H54 (cell line): Measurements from ENCODE around the gene CRADD.
"Not testable (repeated sequence)": the region's sequence is repeated elsewhere in the genome, so short reads cannot be mapped to it uniquely, and the experiment has no call there.

Source experiments
- DNase-seq: peaks from one replicate; pipeline ENCODE4 v3.0.0; 2011; ENCODE audit warnings: low spot score, mixed read lengths; ENCODE audit not compliant: insufficient read length
- FAIRE-seq: peaks from 3 replicates; lab custom pipeline; 2011; peaks lifted over from hg19 to GRCh38; lab: Jason Lieb, UNC
- POLR2A ChIP-seq: IDR thresholded peaks from 2 replicates; pipeline ENCODE4 v1.6.1; 2011; ENCODE audit warnings: low read depth, mild to moderate bottlenecking, low read length

Gene CRADD

DNA sequence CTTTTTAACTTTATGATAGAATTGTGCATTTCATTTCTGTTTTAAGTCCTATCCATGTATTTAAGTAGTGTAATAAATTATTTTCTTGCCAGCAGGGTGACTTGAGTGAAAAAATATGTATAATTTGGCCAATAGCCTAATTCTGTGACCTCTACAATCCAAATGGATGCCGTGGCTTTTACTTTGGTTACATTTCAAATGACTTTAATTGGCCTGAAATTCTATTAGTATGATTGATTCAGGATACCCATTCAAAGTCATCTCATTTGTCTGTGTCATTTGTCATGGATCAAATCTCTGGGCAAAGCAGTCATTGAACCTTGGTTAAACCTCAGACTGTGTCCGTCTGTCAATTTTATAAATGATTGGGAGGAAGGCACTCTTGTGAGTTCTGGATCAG lies 29.6 kb downstream of the CRADD start:
- DNase-seq: no peak
- no peak for FAIRE-seq
- no peak for TF ChIP-seq POLR2A

DNA sequence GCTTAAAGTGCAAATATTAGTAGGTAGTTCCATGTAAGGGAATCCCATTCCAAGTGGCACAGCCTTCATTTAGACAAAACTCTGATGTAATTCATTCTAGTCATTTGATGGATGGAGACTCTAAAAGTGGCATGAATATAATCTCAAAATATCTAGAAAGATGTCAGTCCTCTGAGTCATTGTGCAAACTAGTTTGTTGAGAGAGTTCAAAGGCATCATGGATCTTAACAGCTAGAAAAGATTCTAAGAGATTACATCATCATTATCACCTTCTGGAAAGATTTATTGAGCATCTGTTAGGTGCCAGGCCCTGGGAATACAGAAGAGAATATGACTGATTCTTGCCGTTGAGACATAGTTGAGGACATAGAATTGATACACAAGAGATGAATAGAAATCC lies 30.7 kb downstream of the CRADD start:
- TF ChIP-seq POLR2A: no peak
- FAIRE-seq (peak; percentile 6), DNase-seq (no peak)

DNA sequence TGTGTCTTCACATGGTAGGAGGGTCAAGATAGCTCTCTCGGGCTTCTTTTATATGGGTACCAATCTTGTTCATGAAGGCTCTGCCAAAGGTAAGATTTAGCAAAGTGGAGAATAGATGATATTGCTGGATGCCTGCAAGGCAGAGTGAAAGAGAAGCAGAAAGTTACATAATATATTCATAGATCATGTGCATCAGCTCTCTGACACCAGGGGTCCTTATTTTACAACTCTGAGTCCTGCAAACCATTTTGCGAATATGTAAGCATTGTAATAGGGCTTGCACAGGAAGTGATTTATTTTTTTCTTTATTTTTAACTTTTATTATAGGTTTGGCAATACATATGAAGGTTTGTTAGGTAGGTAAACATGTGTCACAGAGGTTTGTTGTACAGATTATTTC lies 31.8 kb downstream of the CRADD start:
- DNase-seq: no peak
- no peak for FAIRE-seq
- no peak for TF ChIP-seq POLR2A

DNA sequence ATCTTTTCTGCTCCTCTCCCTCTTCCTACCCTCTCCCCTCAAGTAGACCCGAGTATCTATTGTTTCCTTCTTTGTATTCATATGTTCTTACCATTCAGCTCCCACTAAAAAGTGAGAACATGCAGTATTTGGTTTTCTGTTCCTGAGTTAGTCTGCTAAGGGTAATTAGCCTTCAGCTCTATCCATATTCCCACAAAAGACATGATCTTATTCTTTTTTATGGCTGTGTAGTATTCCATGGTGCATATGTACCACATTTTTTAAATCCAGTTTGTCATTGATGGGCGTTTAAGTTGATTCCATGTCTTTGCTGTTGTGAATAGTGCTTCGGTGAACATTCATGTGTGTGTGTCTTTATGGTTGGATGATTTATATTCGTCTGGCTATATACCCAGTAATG lies 32.2 kb downstream of the CRADD start:
- no peak for TF ChIP-seq POLR2A
- DNase-seq (no peak), FAIRE-seq (no peak)

DNA sequence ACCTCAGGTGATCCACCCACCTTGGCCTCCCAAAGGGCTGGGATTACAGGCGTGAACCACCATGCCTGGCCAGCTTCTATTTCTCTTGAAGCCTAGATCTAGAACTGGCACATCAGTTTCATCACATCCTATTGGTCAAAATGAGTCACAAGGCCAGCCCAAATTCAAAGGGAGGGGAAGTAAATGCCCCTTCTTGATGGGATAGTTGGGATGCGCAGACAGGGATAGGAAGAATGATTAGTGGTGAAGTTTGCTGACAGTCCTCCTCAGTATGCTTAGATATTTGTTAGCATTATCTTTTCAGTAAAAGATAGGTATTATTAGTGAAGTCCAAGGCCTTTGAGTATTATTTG lies 33.4 kb downstream of the CRADD start:
- no peak for FAIRE-seq
- TF ChIP-seq POLR2A: no peak
- no peak for DNase-seq

DNA sequence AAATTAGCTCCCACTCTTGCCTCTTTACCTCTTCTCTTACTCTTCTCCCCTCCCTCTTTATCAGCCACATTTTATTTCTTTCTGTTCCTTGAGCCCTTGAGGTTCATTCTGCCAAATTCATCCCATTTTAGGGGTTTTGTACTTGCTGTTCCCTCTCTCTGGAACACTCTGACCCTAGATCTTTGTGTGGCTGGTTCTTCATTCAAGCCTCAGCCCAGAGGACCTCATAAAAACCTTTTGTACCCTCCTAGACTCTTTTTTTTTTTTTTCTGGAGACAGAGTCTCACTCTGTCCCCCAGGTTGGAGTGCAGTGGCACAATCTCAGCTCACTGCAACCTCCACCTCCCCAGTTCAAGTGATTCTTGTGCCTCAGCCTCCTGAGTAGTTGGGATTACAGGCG lies 34.3 kb downstream of the CRADD start:
- not testable (repeated sequence) for FAIRE-seq, DNase-seq

DNA sequence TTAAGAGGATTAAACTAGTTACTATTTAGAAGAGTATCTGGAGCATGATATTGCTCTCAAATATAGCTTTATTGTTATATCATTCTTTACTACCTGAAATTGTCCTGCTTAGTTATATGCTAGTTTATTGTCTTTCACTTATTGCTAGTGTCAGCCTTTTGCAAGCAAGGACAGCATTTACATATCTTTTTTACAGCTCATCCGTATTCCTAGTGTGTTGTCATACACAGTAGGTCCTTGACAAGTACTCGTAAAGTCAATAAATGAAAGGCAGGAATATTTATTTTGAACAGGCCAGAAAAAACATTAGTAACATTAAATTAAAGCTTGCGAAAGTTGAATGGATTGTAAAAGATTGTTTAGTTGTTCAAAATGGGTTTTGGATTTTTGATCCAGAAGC lies 35.0 kb downstream of the CRADD start:
- no peak for TF ChIP-seq POLR2A
- DNase-seq (no peak), FAIRE-seq (no peak)

DNA sequence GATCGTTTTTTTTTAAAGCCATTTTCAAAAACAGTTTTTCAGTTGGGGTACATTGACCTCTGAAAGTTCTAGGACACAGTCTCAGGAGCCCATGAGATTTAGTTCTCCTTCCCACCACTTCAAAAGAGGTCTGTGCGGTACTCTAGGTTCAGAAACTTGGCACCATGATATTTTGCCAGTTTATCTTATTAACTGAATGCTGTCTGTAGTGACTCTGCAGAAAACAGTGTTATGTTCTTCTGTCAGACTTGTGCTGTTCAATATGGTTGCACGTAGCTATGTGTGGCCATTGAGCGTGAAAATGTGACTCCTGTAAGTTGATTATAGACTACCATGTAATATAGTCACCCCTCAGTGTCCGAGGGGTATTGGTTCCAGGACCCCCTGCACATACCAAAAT lies 35.9 kb downstream of the CRADD start:
- FAIRE-seq (no peak), DNase-seq (no peak)
- no peak for TF ChIP-seq POLR2A

DNA sequence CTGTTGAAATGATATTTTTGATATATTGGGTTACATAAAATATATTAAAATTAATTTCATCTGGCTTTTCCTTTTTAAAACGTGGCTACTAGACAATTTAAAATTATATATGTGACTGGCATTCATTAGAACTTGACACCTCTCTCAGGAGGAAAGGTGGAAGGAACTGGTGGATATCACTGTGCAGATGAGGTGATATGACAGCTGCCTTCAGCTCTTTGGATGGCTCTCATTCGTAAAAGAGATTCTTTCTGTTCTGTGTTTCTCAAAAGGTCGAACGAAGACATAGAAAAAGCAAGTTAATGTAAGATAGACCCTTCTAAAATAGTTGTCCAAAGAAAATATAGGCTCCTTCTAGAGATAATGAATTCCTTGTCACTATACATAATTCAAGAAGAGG lies 36.6 kb downstream of the CRADD start:
- no peak for FAIRE-seq
- no peak for TF ChIP-seq POLR2A
- DNase-seq: no peak

DNA sequence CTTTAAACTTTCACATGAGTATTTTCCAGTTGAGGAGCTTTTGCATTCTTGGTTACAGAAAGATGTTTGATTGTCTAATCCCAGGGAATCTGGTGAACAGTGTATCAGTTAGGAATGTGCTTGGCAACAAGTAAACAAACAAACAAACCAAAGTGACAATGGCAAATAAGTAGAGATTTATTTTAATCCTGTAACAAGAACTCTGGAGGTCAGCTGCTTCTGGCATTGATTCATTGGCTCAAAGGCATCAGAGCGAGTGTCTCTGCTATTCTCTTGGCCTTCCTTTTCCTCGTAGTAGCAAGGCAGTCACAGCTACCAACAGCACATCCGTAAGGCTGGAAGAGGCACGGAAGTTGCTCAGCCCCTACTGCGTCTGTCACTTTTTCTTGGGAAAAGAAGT lies 37.2 kb downstream of the CRADD start:
- no peak for FAIRE-seq
- TF ChIP-seq POLR2A: no peak
- DNase-seq: no peak

DNA sequence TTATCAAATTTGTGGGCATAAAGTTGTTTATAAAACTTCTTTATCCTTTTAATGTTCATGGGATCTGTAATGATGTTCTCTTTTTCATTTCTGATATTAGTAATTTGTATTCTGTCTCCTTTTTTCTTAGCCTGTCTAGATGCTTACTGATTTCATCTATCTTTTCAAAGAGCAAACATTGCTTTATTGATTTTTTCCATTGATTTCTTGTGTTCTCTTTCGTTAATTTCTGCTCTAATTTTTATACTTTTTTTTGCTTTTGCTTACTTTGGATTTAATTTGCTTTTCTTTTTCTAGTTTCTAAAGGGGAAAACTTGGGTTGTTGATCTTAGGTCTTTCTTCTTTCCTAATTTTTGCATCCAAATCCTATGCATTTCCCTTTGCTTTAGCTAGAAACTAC lies 42.5 kb downstream of the CRADD start:
- FAIRE-seq (no peak), DNase-seq (no peak)
- TF ChIP-seq POLR2A: no peak

DNA sequence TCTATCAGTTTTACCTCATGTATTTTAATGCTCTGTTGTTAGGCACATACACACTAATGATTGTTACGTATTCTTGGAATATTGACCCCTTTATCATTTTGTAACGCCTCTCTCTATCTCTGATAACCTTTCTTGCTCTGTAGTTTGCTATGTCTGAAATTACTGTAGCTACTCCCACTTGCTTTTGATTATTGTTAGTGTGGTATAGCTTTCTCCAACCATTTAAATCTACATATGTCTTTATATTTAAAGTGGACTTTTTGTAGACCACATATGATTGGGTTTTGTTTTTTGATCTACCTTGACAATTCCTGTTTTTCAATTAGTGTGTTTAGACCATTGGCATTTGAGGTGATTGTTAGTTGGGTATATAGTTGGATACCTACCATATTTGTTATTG lies 43.4 kb downstream of the CRADD start:
- TF ChIP-seq POLR2A: no peak
- DNase-seq: no peak
- no peak for FAIRE-seq

DNA sequence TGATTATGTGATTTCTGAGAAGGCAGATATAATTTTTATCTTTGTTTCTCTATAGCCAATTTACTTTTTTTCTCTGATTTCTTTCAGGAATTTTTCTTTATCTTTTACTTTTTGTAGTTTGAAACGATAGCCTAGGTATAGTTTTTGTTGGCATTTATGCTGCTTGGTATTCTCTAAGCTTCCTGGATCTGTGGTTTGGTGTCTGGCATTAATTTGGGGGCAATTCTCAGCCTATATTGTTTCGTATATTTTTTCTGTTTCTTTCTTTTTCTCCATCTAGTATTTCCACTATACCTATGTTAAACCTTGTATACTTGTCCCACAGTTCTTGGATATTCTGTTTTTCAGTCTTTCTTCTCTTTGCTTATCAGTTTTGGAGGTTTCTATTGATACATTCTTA lies 45.0 kb downstream of the CRADD start:
- TF ChIP-seq POLR2A: no peak
- no peak for FAIRE-seq

DNA sequence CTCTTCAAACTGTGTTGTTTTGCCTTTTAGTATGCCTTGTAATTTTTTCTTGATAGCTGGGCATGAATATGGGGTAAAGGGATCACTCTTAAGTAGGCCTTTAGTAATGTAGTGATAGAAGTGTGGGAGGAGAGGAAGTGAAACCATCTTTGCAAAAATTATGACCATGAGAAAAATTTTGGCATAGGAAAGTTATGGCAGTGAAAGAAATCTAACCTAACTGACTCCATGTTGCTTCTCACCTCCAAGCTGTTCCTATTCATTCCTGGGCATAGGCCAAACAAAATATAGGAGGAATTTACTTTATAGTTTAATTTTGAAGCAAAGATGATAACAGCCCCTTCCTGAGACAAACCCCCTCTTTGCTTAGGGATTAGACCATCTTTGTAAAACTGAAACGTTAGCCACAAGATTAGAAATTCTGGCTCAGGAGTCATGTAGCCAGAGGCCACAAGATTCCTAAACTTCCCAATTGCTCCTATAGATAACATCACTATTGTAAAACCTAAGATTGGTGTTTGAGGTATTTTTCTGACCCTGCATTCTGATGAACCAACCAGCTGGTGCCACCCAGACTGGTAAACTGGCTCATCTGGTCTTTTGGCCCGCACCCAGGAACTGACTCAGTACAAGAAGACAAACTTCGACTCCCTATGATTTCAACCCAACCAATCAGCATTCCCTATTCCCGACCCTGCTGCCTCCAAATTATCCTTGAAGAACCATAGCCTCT lies 45.8 kb downstream of the CRADD start:
- DNase-seq (no peak), FAIRE-seq (peak; percentile 89)
- TF ChIP-seq POLR2A: no peak

More for the DNA sequence above, 45.0 kb downstream of the CRADD start:
- no peak for DNase-seq

DNA sequence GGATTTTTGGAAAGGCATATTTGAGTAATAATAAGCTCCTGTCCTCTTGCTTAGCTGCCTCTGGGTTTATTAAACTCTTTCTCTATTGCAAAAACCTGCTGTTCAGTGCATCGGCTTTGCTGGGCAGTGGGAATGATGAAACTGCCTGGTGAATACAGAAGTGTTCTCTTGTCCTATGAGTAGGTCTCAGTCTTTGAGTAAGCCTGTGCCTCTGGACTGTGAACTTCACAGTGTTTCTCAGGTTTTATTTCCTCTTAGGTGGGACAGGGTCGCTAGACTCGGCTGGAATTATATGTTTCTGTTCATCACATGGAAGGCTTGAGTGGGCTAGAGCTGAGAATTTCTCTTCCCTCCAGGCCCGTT lies 46.4 kb downstream of the CRADD start:
- no peak for TF ChIP-seq POLR2A
- DNase-seq (no peak), FAIRE-seq (no peak)

DNA sequence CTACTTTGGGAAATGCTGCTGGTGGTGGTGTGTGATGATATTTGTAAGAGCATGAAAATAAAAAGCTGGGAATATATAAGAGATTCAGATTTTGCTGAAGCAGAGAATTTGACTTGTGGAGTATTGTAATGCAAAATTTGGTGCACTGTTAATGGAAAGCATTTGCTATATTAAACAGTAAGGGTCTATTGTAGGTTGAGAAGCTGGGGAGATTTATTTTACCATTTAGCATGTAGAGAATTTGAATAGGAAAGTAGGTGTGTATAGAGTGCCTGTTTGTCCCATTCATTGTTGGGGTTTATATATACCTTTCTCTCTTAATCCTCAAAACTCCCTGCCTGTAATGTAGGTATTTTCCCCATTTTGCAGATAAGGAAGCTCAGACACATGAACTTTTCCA lies 48.4 kb downstream of the CRADD start:
- no peak for TF ChIP-seq POLR2A
- FAIRE-seq: no peak
- no peak for DNase-seq
